Neural cell (in vitro differentiated cells): ENCODE data around the gene COG7.

Experiments used
- CTCF ChIP-seq: fragments of 450-650 bp; IDR thresholded peaks from 2 replicates; pipeline ENCODE4 v1.5.1; 2014; ENCODE audit warnings: antibody characterized with exemption, mild to moderate bottlenecking, moderate library complexity; ENCODE audit not compliant: poor library complexity, severe bottlenecking
- EP300 ChIP-seq: fragments of 450-650 bp; conservative IDR thresholded peaks from 2 replicates; pipeline ENCODE4 v1.6.1; 2014; ENCODE audit warnings: antibody characterized with exemption, mild to moderate bottlenecking, moderate library complexity; ENCODE audit not compliant: poor library complexity, severe bottlenecking
- EZH2 ChIP-seq: fragments of 200-600, 300-800 bp; shearing (Covaris generic), sonication (generic); IDR thresholded peaks from 2 replicates; pipeline ENCODE4 v1.6.1; 2014; ENCODE audit warnings: antibody characterized with exemption, low read length, borderline replicate concordance, mild to moderate bottlenecking; ENCODE audit not compliant: insufficient read depth, poor library complexity, severe bottlenecking
- MXI1 ChIP-seq: fragments of 450-650 bp; conservative IDR thresholded peaks from 2 replicates; pipeline ENCODE4 v1.6.1; 2014; ENCODE audit warnings: antibody characterized with exemption, mild to moderate bottlenecking; ENCODE audit not compliant: poor library complexity, severe bottlenecking
- POLR2AphosphoS5 ChIP-seq: IDR thresholded peaks from 2 replicates; pipeline ENCODE4 v1.6.1; 2012
- RAD21 ChIP-seq: fragments of 450-650 bp; conservative IDR thresholded peaks from 2 replicates; pipeline ENCODE4 v1.6.1; 2014; ENCODE audit warnings: antibody characterized with exemption, mild to moderate bottlenecking, moderate library complexity
- REST ChIP-seq: IDR thresholded peaks from 2 replicates; pipeline ENCODE4 v1.6.1; 2012; ENCODE audit warnings: borderline replicate concordance
- SMC3 ChIP-seq: fragments of 450-650 bp; conservative IDR thresholded peaks from 2 replicates; pipeline ENCODE4 v1.6.1; 2014; ENCODE audit warnings: antibody characterized with exemption, mild to moderate bottlenecking, moderate library complexity; ENCODE audit not compliant: poor library complexity
- TAF1 ChIP-seq: IDR thresholded peaks from 2 replicates; pipeline ENCODE4 v1.6.1; 2012; ENCODE audit warnings: low read depth

- no peak for TF ChIP-seq CTCF
- no peak for TF ChIP-seq MXI1
- no peak for TF ChIP-seq SMC3
- TF ChIP-seq EZH2 = no peak
- TF ChIP-seq EP300 = no peak
- TF ChIP-seq TAF1 = no peak
- TF ChIP-seq POLR2AphosphoS5 = no peak
- TF ChIP-seq REST = no peak
- no peak for TF ChIP-seq RAD21
These were observed 95.2 kb downstream of the COG7 start for GRCh38 chr16:23357761-23358290.
